ENCODE results near the gene CYP8B1.

CYP8B1 gene

DNA sequence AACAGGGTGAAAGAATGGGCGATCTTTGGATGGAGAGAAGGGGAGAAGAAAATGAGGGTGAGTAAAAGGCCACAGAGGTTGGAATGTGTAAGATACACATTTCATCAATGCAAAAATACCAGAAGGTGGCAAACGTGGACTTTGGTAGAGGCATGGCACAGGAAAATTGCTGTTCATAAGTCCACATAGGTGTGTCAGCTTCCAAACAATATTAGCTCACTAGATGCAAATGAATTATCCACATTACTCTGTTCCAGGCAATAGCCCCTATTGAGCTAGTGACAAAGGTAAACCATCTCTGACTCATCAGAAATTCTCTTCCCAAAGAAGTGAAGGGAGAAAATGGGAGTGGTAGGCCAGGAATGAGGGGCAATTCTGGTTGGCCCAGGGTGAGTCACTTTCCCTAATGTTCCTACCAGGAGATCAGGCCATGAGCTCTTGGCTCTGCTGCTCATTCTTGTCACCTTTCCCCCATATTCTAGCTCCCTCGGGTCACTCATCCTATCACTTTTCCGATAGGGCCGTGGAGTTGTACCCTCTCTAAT lies 46.5 kb downstream of the CYP8B1 start:
- Histone ChIP-seq H3K27me3 (ENCODE audit: insufficient read depth, poor library complexity, severe bottlenecking) (no peaks in the 10 kb centered on the region), H3K4me1 (ENCODE audit: insufficient read depth, poor library complexity, severe bottlenecking) (peaks cover 38% of the 10 kb centered on the region), H3K4me3 (ENCODE audit: severe bottlenecking) (no peak overlapping the region), H3K27ac (ENCODE audit: poor library complexity, severe bottlenecking) (peak overlapping the region; percentile 36), H3K9me3 (ENCODE audit: severe bottlenecking) (no peaks in the 10 kb centered on the region), H3K36me3 (ENCODE audit: low read depth) (no peaks in the 10 kb centered on the region)
- no peak for TF ChIP-seq CTCF (IDR thresholded peaks at IDR 0.05; ENCODE audit: poor library complexity, severe bottlenecking)
- DNase-seq (ENCODE audit: low spot score) (no peak), ATAC-seq (ENCODE audit: low read depth) (peak; percentile 88)

DNA sequence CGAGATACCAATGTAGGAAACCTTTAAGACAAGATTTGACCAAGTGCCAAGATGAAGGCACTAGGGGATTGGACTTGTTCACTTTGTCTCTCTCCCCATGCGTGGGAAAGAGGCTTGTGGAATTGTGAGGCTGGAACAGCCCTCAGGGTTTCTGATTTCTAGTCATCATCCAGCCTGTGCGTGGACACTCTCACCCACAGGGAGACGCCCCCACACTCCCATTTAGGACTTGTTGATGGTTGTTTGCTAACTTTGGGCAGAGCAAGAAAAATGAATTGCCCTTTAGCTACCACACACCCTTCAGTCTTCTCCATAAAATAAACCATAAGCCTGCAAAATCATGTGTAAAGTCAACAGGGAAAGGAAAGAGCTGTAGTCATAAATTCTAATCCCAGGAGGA lies 48.0 kb downstream of the CYP8B1 start:
- Histone ChIP-seq H3K4me3 (ENCODE audit: severe bottlenecking) (no peak overlapping the region), H3K9me3 (ENCODE audit: severe bottlenecking) (no peaks in the 10 kb centered on the region), H3K27me3 (ENCODE audit: insufficient read depth, poor library complexity, severe bottlenecking) (no peaks in the 10 kb centered on the region), H3K4me1 (ENCODE audit: insufficient read depth, poor library complexity, severe bottlenecking) (peaks cover 53% of the 10 kb centered on the region), H3K36me3 (ENCODE audit: low read depth) (no peaks in the 10 kb centered on the region), H3K27ac (ENCODE audit: poor library complexity, severe bottlenecking) (no peak overlapping the region)
- no peak for DNase-seq (ENCODE audit: low spot score)
- TF ChIP-seq CTCF (IDR thresholded peaks at IDR 0.05; ENCODE audit: poor library complexity, severe bottlenecking) = no peak
- no peak for ATAC-seq (ENCODE audit: low read depth)

GRCh38 chr3:42827023-42827422 lies 48.7 kb downstream of the CYP8B1 start:
- Histone ChIP-seq H3K4me1 (ENCODE audit: insufficient read depth, poor library complexity, severe bottlenecking) (peaks cover 57% of the 10 kb centered on the region), H3K27me3 (ENCODE audit: insufficient read depth, poor library complexity, severe bottlenecking) (no peaks in the 10 kb centered on the region), H3K4me3 (ENCODE audit: severe bottlenecking) (no peak overlapping the region), H3K9me3 (ENCODE audit: severe bottlenecking) (no peaks in the 10 kb centered on the region), H3K27ac (ENCODE audit: poor library complexity, severe bottlenecking) (no peak overlapping the region), H3K36me3 (ENCODE audit: low read depth) (no peaks in the 10 kb centered on the region)
- no peak for ATAC-seq (ENCODE audit: low read depth)
- no peak for DNase-seq (ENCODE audit: low spot score)
- TF ChIP-seq CTCF (IDR thresholded peaks at IDR 0.05; ENCODE audit: poor library complexity, severe bottlenecking) = no peak

DNA sequence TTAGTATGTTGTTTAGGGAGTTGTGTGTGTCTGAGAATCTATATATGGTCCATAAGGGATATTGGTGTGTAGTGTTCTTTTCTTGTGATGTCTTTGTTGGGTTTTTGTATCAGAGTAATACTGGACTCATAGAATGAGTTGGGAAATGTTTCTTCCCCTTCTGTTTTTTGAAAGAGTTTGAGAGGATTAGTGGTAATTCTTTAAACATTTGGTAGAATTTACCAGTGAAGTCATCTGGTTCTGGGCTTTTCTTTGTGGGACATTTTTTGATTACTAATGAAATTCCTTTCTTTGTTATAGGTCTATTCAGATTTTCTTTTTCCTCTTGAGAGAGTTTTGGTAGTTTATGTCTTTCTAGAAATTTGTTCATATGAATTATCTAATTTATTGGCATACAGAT lies 49.5 kb downstream of the CYP8B1 start:
- Histone ChIP-seq H3K4me1 (ENCODE audit: insufficient read depth, poor library complexity, severe bottlenecking) (peaks cover 57% of the 10 kb centered on the region), H3K27ac (ENCODE audit: poor library complexity, severe bottlenecking) (no peak overlapping the region), H3K9me3 (ENCODE audit: severe bottlenecking) (no peaks in the 10 kb centered on the region), H3K36me3 (ENCODE audit: low read depth) (no peaks in the 10 kb centered on the region), H3K4me3 (ENCODE audit: severe bottlenecking) (no peak overlapping the region), H3K27me3 (ENCODE audit: insufficient read depth, poor library complexity, severe bottlenecking) (no peaks in the 10 kb centered on the region)
- ATAC-seq (ENCODE audit: low read depth) = no peak
- TF ChIP-seq CTCF (IDR thresholded peaks at IDR 0.05; ENCODE audit: poor library complexity, severe bottlenecking) = no peak
- no peak for DNase-seq (ENCODE audit: low spot score)

GRCh38 chr3:42823351-42823750 lies 52.3 kb downstream of the CYP8B1 start:
- Histone ChIP-seq H3K4me1 (ENCODE audit: insufficient read depth, poor library complexity, severe bottlenecking) (peaks cover 55% of the 10 kb centered on the region), H3K9me3 (ENCODE audit: severe bottlenecking) (no peaks in the 10 kb centered on the region), H3K36me3 (ENCODE audit: low read depth) (no peaks in the 10 kb centered on the region), H3K27ac (ENCODE audit: poor library complexity, severe bottlenecking) (peak overlapping the region; percentile 80), H3K27me3 (ENCODE audit: insufficient read depth, poor library complexity, severe bottlenecking) (no peaks in the 10 kb centered on the region), H3K4me3 (ENCODE audit: severe bottlenecking) (no peak overlapping the region)
- TF ChIP-seq CTCF (IDR thresholded peaks at IDR 0.05; ENCODE audit: poor library complexity, severe bottlenecking) = no peak
- ATAC-seq (ENCODE audit: low read depth) (peak; percentile 86), DNase-seq (ENCODE audit: low spot score) (no peak)

Measured in RWPE2 (cell line).